GM19463 (cell line): ENCODE results near the gene ZMYM4.
"Not testable (repeated sequence)": the region's sequence is repeated elsewhere in the genome, so short reads cannot be mapped to it uniquely, and the experiment has no call there.

Experiments used
- ATAC-seq: cut with Tn5 transposase; IDR thresholded peaks from one replicate; pipeline ENCODE4 v1.9.1; 2021; ENCODE audit warnings: mild to moderate bottlenecking, moderate library complexity; ENCODE audit not compliant: unreplicated experiment

Gene ZMYM4

GRCh38 chr1:35451125-35451528, 182.6 kb downstream of the ZMYM4 start:
- no peak for ATAC-seq

DNA sequence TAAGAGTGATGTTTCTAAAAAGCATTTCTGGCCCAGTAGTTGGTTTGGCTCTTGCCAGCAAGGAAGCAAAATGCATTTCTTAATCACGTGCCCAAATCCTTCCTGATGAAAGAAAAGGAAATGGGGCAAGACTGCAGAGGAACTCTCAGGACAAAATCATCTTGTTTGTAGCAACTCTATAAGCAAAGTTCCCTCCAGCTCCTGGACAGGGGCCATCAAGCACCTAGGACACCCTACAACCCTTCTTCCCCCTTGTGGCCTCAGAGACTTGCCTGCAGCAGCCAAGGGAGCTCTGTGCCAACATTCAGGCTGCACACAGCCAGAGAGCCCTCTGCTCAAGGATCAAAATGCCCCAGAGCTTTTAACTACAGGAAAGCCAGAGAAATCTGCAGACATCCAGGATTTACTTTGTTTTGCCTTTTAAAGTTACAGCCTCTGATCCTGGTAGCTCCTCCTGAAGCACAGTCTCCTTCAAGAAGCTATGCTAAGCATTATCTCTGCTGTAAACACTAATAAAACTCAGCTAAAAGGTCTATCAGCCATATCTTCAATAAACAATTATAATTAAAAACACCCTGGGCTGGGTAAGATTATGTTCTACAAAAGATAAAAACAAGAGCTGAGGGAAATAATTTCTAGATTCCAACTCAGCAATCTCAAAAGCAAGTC, 183.7 kb downstream of the ZMYM4 start:
- no peak for ATAC-seq

- no peak for ATAC-seq
These were observed 184.5 kb downstream of the ZMYM4 start for GRCh38 chr1:35453031-35453430.

DNA sequence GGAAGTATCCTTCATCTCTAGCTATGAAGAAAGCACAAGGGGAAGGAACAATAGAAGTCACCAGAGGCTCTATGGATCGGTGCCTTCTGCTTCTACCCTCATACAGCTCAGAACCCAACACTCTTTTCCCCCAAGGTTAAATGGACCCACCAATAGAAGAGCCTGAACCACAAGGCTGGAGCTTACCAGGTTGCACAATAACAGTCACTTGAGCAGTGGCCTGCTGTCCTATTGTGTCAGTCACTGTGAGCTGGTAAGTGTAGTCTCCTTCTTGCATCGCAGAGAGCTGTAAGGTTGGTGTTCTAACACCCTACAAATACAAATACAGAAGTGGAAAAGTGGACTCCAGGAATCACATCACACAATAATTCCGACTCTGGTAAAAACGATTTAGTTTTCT, 185.7 kb downstream of the ZMYM4 start:
- ATAC-seq, result no peak

DNA sequence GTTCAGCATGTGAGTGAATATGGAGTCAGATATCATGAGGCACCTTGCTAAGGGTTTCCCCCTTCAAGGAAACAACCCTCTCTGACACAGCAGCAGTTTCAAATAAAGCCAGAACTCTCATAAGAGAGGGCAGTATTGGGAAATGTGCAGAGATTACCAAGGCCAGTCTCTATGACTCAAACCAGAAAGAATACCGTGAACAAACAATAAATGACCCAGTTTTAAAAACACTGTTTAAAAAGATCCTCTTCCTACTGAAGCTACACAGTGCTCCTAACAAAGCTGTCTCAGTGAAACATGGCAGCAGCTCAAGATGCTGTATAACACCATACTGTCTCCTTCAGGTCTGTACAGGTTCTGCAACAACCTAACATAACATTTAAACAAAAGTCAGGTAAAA, 186.1 kb downstream of the ZMYM4 start:
- no peak for ATAC-seq

DNA sequence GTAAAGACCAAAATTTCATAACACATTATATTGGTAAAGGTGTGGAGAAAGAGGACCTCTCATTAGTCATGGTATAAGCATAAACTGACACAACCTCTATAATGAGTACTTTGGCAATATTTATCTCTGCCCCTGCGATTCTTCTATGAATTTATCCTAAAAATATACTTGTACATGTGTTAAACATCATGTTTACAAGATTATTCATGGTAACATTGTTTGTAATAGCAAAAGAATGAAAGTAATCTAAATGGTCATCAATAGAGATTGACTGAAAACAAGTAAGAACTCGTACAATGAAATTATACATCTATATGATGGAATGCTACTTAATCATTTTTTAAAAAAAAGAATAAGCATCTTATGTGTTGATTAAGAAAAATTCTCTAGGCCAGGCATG, 192.3 kb downstream of the ZMYM4 start:
- ATAC-seq, result no peak

- ATAC-seq, result no peak
These were observed 193.6 kb downstream of the ZMYM4 start for GRCh38 chr1:35461966-35462651.

DNA sequence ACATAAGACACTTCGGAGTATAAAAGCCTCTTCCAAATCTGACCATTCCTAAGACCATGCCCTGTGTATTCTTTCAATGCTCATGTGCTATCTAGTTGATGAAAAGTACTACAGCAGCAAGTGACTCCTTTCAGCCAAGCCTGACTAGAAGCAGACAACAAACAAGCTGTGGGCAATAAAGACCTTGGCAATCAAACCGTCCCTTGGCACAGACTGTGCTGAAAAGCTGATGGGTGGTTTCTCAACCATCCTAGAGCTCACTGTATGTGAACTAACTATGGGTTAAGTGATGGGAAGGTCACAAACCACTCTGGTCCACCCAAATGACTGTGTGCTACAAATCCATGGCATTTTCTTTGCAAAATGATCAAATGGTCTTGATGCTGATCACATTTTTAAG, 194.7 kb downstream of the ZMYM4 start:
- no peak for ATAC-seq

DNA sequence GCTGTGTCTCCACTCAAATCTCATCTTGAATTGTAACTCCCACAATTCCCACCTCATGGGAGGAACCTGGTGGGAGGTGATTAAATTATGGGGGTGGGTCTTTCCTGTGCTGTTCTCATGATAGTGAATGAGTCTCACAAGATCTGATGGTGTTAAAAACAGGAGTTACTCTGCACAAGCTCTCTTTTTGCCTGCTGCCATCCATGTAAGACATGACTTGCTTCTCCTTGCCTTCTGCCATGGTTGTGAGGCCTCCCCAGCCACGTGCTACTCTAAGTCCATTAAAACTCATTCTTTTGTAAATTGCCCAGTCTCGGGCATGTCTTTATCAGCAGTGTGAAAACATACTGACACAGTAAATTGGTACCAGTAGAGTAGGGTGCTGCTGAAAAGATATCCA, 195.2 kb downstream of the ZMYM4 start:
- ATAC-seq, result not testable (repeated sequence)

DNA sequence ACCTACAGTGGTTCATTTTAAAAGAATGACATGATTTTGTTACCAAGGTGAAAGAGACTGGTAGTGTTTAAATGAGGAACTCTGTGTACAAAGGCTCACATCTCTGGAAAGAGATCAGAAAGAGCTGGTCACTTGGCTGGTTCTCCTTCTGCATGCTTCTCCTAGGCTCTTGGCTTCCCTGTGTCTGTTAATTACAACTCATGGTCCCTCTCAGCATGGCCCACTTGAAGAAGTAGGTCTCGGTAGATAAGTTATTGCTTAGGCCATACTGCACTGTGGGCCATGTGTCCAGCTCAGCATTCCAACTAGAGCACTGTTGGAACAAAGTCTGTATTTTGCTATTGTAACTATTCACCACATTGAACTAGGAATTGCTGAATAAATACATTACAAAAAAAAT, 197.6 kb downstream of the ZMYM4 start:
- no peak for ATAC-seq

- ATAC-seq, result no peak
These were observed 202.6 kb downstream of the ZMYM4 start for GRCh38 chr1:35470977-35471613.
